Ishikawa (cell line): ENCODE results near the gene AP3B1.

Experiments used
- CEBPB ChIP-seq: IDR thresholded peaks from 2 replicates; pipeline ENCODE4 v1.6.1; 2012
- CREB1 ChIP-seq: IDR thresholded peaks from 2 replicates; pipeline ENCODE4 v1.6.1; 2012; ENCODE audit warnings: low read depth
- EGR1 ChIP-seq: IDR thresholded peaks from 2 replicates; pipeline ENCODE4 v1.6.1; 2012
- EP300 ChIP-seq: IDR thresholded peaks from 2 replicates; pipeline ENCODE4 v1.6.1; 2012; ENCODE audit warnings: borderline replicate concordance
- FOXM1 ChIP-seq: IDR thresholded peaks from 2 replicates; pipeline ENCODE4 v1.6.1; 2012; ENCODE audit warnings: low read depth, borderline replicate concordance
- MAX ChIP-seq: IDR thresholded peaks from 2 replicates; pipeline ENCODE4 v1.6.1; 2012
- NFIC ChIP-seq: IDR thresholded peaks from 2 replicates; pipeline ENCODE4 v1.6.1; 2012
- RAD21 ChIP-seq: IDR thresholded peaks from 2 replicates; pipeline ENCODE4 v1.6.1; 2012; ENCODE audit warnings: low read depth
- REST ChIP-seq: IDR thresholded peaks from 2 replicates; pipeline ENCODE4 v1.6.1; 2012; ENCODE audit warnings: low read depth, mild to moderate bottlenecking
- TAF1 ChIP-seq: IDR thresholded peaks from 2 replicates; pipeline ENCODE4 v1.6.1; 2012; ENCODE audit warnings: low read depth, mild to moderate bottlenecking
- TCF12 ChIP-seq: IDR thresholded peaks from 2 replicates; pipeline ENCODE4 v1.6.1; 2012; ENCODE audit warnings: low read depth
- TEAD4 ChIP-seq: IDR thresholded peaks from 2 replicates; pipeline ENCODE4 v1.6.1; 2012
- USF1 ChIP-seq: IDR thresholded peaks from 2 replicates; pipeline ENCODE4 v1.6.1; 2012
- YY1 ChIP-seq: IDR thresholded peaks from 2 replicates; pipeline ENCODE4 v1.6.1; 2012; ENCODE audit warnings: low read depth
- ZBTB7A ChIP-seq: IDR thresholded peaks from 2 replicates; pipeline ENCODE4 v1.6.1; 2012; ENCODE audit warnings: low read depth

Gene AP3B1

GRCh38 chr5:78056053-78056452, 238.4 kb downstream of the AP3B1 start:
- no peak for TF ChIP-seq FOXM1
- no peak for TF ChIP-seq TEAD4
- no peak for TF ChIP-seq TAF1
- TF ChIP-seq EP300: no peak
- TF ChIP-seq REST: no peak
- no peak for TF ChIP-seq CEBPB
- TF ChIP-seq USF1: no peak
- no peak for TF ChIP-seq NFIC
- no peak for TF ChIP-seq TCF12
- TF ChIP-seq RAD21: no peak
- no peak for TF ChIP-seq MAX
- TF ChIP-seq CREB1: no peak

GRCh38 chr5:78050888-78051287, 243.6 kb downstream of the AP3B1 start:
- TF ChIP-seq NFIC (no peak), REST (no peak), CREB1 (no peak), EGR1 (no peak), CEBPB (no peak), YY1 (no peak), EP300 (no peak), TEAD4 (no peak), TCF12 (no peak), RAD21 (no peak), TAF1 (no peak), FOXM1 (no peak)

GRCh38 chr5:78046006-78046405, 248.5 kb downstream of the AP3B1 start:
- TF ChIP-seq NFIC: no peak
- TF ChIP-seq YY1: no peak
- no peak for TF ChIP-seq EP300
- no peak for TF ChIP-seq RAD21
- TF ChIP-seq FOXM1: no peak
- no peak for TF ChIP-seq ZBTB7A
- TF ChIP-seq CREB1: no peak
- no peak for TF ChIP-seq TAF1
- TF ChIP-seq CEBPB: no peak

- TF ChIP-seq TAF1 (no peak), TCF12 (no peak), FOXM1 (no peak), NFIC (no peak), ZBTB7A (no peak), RAD21 (no peak), EP300 (no peak), REST (no peak), YY1 (no peak), CEBPB (no peak), EGR1 (no peak), CREB1 (no peak), TEAD4 (no peak), USF1 (no peak), MAX (no peak)
Observed at GRCh38 chr5:78041805-78042204, 252.7 kb downstream of the AP3B1 start.

- TF ChIP-seq TEAD4 (no peak), RAD21 (no peak), USF1 (no peak), ZBTB7A (no peak), REST (no peak), TCF12 (no peak), EP300 (no peak), FOXM1 (no peak)
Observed at GRCh38 chr5:78025540-78025939, 269.0 kb downstream of the AP3B1 start.
